Breast epithelium (tissue), 4 donors: ENCODE results near the gene DNAI1. TPM values are rescaled to one million over a fixed set of nuclear protein-coding genes. Genes with fewer than 3 reads are reported as not detected.

Experiments used
- DNase-seq, 2 donors: peaks; one replicate each; pipeline ENCODE4 v3.0.0-alpha.2; 2019; ENCODE audit warnings: low spot score in 2 of 2
- H3K27ac ChIP-seq, 2 donors: fragments of 200-600 bp; sonication (generic) in 1 of 2; one replicate each; pipeline ENCODE4 v1.5.1; 2016 to 2019; ENCODE audit warnings: mild to moderate bottlenecking in 1 of 2
- H3K27me3 ChIP-seq, 2 donors: fragments of 200-600 bp; sonication (generic) in 1 of 2; one replicate each; pipeline versions ENCODE4 v1.5.1 to v1.6.0; 2017 to 2019; ENCODE audit warnings: control low read depth in 1 of 2, mild to moderate bottlenecking in 1 of 2
- H3K36me3 ChIP-seq: fragments of 200-600 bp; one replicate; pipeline ENCODE4 v1.5.1; 2019
- H3K4me1 ChIP-seq, 2 donors: fragments of 200-600 bp; sonication (generic); one replicate each; pipeline ENCODE4 v1.5.1; 2016 to 2019; ENCODE audit warnings: control low read depth in 1 of 2
- H3K4me3 ChIP-seq, 3 donors: fragments of 200-600 bp; sonication (generic); 1 replicate in 2 of 3; 2 replicates in 1 of 3; pipeline ENCODE4 v1.5.1; 2016 to 2019; ENCODE audit warnings: mild to moderate bottlenecking in 3 of 3, moderate library complexity in 2 of 3
- H3K9me3 ChIP-seq, 2 donors: fragments of 200-600 bp; sonication (generic) in 1 of 2; one replicate each; pipeline ENCODE4 v1.5.1; 2016 to 2019; ENCODE audit warnings: control low read depth in 1 of 2
- POLR2A ChIP-seq: fragments of 450-650 bp; IDR thresholded peaks from one replicate; pipeline ENCODE4 v1.6.1; 2016; ENCODE audit warnings: antibody characterized with exemption, mild to moderate bottlenecking, moderate library complexity
- POLR2AphosphoS5 ChIP-seq, 3 donors: sonication (generic); formaldehyde crosslinking; IDR thresholded peaks; one replicate each; pipeline ENCODE4 v1.6.1; 2017; ENCODE audit warnings: antibody characterized with exemption in 3 of 3
- intact Hi-C: fragments of 100-400 bp; cut with DNase I; formaldehyde crosslinking; loops from one replicate; pipeline ENCODE4 v1.15.1; 2023; ENCODE audit warnings: low total_unique reads
- total RNA-seq, 3 donors: library from RNA; depleted of rRNA; stranded (reverse); fragments of >200 nt; gene quantifications; one replicate each; pipeline ENCODE4 v1.1.0, GENCODE V29; 2016
- TF ChIP-seq, protein P1 (sequence below), 3 donors: fragments of 450-650 bp; IDR thresholded peaks; one replicate each; pipeline ENCODE4 v1.5.1; 2016 to 2017; ENCODE audit warnings: antibody characterized with exemption in 3 of 3, mild to moderate bottlenecking in 3 of 3, moderate library complexity in 3 of 3

The DNAI1 gene
- total RNA-seq, 3 donors from 2014 or later: 1.6 to 3.2 TPM; not detected in 1

DNA sequence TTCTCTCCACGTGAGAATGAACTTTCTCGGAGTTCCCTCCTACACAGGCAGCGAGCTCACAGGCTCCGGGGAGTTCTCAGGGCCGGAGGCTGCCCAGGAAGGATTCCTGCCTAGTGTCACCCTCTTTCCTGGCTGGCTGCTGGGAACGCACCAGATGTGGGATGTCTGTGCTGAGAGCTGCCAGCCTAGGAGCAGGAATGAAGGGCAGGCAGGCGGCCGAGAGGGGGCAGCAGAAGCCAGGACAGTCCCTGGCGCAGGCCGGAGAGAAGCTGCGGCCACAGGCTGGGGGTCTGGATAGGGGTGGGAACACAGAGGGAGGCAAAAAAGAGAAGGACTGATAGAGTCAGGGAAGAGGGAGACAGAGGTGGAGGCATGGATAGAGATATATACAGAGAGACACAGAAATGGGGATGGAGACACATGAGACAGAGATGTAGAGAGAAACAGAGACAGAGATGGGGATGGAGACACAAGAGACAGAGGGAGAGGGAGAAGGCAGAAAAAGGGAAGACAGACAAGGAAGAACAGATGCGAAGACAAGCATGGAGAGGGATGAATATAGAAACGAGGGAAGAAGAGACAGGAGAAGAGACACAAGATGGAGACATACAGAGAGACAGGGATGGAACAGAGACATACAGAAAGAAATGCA is 89.5 kb downstream of the DNAI1 start:
- peak; percentile 56 to 72 for DNase-seq
- Histone ChIP-seq H3K9me3 (no peaks in the 10 kb centered on the region), H3K4me1 (no peaks in the 10 kb centered on the region), H3K27me3 (no peaks in the 10 kb centered on the region), H3K27ac (no peak overlapping the region), H3K4me3 (no peak overlapping the region), H3K36me3 (no peaks in the 10 kb centered on the region)
- no peak for TF ChIP-seq POLR2A
- TF ChIP-seq POLR2AphosphoS5 (IDR thresholded peaks at IDR 0.05): no peak
- TF ChIP-seq, protein P1, sequence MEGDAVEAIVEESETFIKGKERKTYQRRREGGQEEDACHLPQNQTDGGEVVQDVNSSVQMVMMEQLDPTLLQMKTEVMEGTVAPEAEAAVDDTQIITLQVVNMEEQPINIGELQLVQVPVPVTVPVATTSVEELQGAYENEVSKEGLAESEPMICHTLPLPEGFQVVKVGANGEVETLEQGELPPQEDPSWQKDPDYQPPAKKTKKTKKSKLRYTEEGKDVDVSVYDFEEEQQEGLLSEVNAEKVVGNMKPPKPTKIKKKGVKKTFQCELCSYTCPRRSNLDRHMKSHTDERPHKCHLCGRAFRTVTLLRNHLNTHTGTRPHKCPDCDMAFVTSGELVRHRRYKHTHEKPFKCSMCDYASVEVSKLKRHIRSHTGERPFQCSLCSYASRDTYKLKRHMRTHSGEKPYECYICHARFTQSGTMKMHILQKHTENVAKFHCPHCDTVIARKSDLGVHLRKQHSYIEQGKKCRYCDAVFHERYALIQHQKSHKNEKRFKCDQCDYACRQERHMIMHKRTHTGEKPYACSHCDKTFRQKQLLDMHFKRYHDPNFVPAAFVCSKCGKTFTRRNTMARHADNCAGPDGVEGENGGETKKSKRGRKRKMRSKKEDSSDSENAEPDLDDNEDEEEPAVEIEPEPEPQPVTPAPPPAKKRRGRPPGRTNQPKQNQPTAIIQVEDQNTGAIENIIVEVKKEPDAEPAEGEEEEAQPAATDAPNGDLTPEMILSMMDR (IDR thresholded peaks at IDR 0.05): peak; percentile 59 to 86 (median 76)
- intact Hi-C loops: loop anchor here (5.0 to 10.0 kb wide), 2 partner anchors 57 to 154 kb away; no protein-coding TSS in a partner anchor

DNA sequence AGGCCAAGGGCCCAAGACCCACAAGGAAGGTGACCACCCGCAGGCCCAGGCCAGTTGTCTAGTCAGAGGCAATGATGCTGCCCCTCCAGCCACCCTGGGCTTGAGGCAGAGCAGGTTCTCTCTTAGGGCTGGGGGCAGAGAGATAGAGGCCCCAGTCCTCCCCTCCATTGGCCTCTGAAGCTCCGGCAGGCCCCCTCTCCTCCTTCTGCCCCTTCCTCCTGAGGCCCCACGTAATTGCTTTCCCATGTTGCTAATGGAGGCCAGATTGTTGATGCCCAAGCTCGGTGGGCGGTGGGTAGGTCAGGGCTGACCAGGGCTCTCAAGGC is 90.8 kb downstream of the DNAI1 start:
- no peak for DNase-seq
- H3K9me3 ChIP-seq: no peaks in the 10 kb centered on the region
- no peaks in the 10 kb centered on the region for H3K36me3 ChIP-seq
- TF ChIP-seq, protein P1 (IDR thresholded peaks at IDR 0.05): no peak
- no peak for TF ChIP-seq POLR2AphosphoS5 (IDR thresholded peaks at IDR 0.05)
- no peak for TF ChIP-seq POLR2A
- H3K4me1 ChIP-seq: no peaks in the 10 kb centered on the region
- H3K27me3 ChIP-seq: no peaks in the 10 kb centered on the region
- intact Hi-C loops: loop anchor here (5.0 to 10.0 kb wide), 2 partner anchors 55 to 153 kb away; no protein-coding TSS in a partner anchor
- H3K27ac ChIP-seq: no peak overlapping the region
- no peak overlapping the region for H3K4me3 ChIP-seq

DNA sequence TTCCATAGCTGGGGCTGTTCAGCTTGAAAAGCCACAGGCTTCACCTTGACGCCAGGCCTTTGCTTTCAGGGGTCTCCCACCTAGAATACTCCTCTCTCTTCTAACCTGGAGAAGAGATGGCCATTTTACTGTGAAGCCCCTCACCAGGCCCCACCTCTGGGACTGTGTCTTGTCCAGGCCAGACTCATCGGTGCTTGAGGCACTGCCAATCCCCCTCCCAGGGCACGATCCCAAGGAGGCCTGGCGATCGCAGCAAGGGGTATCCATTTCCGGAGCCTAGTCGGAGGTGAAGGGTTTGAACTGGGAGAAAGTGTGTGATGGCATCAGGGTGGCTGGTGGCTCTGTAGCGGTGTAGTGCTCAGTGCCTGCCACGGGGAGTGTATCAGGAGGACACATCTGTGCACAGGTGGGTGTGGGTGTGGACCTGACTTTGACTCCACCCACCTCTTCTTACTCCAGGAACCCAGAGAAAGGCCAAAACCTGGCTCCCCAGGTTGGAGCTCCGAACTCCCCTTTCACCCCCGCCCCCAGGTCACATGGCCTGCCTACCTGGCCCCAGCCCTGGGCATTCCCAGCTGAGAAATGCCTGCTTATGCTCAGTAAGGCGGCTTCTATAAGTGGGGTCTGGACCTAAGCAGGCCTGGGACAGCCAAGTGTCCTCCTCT is 91.5 kb downstream of the DNAI1 start:
- Histone ChIP-seq H3K27me3 (no peaks in the 10 kb centered on the region), H3K4me3 (no peak overlapping the region), H3K9me3 (no peaks in the 10 kb centered on the region), H3K36me3 (no peaks in the 10 kb centered on the region), H3K4me1 (no peaks in the 10 kb centered on the region), H3K27ac (no peak overlapping the region)
- no peak for DNase-seq
- TF ChIP-seq POLR2AphosphoS5 (IDR thresholded peaks at IDR 0.05) (no peak), POLR2A (no peak)
- TF ChIP-seq, protein P1 (IDR thresholded peaks at IDR 0.05): no peak
- intact Hi-C loops: no loop called here

DNA sequence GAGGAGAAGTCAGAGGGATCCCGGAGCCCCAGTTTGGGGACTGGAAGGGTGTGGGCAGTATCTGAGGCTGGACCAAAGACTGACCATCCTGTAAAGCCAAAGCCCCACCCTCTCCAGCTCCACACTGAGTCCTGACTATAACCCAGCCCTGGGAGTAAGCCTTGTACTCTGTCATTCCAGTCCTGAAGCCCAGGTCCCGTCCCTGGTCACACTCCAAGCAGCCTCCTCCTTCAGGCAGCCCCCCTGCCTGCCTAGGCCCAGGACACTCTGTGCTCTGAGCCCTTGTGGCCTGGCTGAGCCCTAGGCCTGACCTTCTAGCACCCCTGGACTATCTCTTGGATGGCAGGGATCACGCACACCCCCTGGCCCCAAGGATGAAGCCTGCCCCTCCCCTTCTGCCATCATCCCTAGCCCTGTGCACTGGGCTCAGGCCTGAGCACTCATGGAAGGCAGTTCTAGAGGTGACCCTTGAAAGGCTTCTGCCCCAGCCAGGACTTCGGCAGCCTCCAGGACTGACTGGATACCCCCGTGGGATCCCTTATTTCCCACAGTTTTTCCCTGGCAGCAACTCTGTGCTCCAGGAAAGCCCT is 92.2 kb downstream of the DNAI1 start:
- Histone ChIP-seq H3K27me3 (no peaks in the 10 kb centered on the region), H3K36me3 (no peaks in the 10 kb centered on the region), H3K4me1 (no peaks in the 10 kb centered on the region), H3K4me3 (no peak overlapping the region), H3K27ac (no peak overlapping the region), H3K9me3 (no peaks in the 10 kb centered on the region)
- intact Hi-C loops: no loop called here
- no peak for TF ChIP-seq POLR2A
- TF ChIP-seq, protein P1 (IDR thresholded peaks at IDR 0.05): no peak
- TF ChIP-seq POLR2AphosphoS5 (IDR thresholded peaks at IDR 0.05): no peak
- no peak for DNase-seq
